ENCODE measurements around the gene KNG1.
A peak's percentile ranks its signal among the peaks of the same experiment; 100 is the strongest.
"Not testable (repeated sequence)": the region's sequence is repeated elsewhere in the genome, so short reads cannot be mapped to it uniquely, and the experiment has no call there.

KNG1 gene

DNA sequence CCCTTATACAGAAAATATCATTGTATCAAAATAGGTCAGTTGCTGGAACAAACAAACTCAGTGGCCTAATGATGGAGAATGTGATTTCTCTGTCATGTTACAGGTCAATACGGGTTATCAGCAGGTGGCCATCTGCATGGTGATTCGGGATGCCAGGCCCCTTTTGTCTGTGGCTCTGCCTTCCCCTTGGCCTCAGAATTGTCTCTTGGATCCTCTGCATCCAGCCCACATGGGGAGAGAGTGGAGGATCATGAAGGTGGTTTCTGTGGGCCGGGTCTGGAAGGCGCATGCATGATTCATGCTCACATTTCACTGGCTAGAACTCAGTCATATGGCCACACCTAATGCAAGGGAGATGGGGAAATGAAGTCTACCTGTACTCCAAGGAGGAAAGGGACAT is 6.5 kb upstream of the KNG1 start:
- DNase-seq, result not testable (repeated sequence)

DNA sequence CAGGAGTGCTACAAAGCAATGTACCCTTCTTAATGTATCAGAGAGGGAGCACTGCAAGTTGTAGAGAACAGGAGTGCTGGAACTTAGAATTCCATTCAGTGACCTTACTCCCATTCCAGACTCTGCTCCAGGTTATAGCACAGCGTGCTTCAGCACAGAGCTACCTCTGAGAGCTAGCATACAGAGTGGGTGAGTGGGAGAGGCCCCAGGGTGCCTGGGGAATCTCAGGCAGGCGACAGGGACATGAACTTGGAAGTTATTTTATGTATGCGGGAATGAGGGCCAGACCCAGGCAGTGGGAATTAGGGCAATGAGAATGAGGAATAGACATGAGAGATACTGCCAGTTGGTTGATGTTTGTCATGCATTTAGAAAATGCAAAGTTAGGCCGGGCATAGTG is 3.7 kb upstream of the KNG1 start:
- DNase-seq, result no peak

DNA sequence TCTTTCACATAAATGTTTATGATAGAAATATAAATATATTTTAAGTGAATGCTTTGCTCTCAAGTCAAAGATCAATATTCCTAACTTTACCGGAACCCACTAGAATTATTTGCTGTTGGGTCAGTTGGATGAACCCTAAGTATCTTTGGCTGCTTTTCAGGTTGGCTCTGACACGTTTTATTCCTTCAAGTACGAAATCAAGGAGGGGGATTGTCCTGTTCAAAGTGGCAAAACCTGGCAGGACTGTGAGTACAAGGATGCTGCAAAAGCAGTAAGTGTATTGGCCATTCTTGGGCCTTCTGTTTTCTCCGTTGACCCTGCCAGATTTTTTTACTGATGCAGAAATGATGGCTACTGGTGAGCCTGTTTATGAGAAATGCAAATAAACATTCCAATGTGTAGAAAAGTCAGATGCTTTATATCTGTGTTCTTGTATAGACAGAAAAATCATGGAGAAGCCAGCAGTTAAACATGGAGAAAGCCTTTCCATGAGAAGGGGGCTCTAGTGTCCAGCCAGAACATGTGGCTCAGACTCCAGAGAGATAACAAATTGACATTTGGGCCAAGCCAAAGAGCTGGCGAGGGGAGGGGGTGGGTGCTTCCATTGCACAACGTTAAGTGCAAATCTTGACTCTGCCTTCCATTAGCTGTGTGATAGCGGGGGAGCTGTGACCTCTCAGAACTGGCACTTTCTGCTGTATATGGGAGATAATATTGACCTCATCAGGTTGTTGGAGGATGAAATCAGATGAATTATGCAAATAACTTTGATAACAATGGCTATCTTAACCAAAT is 3.0 kb downstream of the KNG1 start:
- no peak for DNase-seq

DNA sequence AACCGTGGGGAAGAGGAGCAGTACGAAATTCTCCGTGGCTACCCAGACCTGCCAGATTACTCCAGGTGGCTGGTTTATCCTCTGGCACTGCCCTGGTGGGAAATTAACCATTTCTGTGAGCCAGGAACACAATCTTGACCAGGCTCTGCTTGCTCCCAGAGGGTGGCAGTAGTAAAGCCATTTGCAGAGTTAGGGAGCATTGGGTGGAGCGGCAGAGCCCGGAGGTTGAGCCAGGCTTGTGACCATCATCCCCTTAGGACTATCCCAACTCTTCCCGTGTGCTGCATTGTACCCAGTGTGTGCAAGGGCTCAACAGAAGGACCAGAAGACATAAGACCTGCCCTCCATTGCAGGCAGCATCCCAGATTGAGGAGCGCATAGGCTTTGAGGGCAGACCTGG is 5.3 kb downstream of the KNG1 start:
- peak; percentile 6 for DNase-seq

DNA sequence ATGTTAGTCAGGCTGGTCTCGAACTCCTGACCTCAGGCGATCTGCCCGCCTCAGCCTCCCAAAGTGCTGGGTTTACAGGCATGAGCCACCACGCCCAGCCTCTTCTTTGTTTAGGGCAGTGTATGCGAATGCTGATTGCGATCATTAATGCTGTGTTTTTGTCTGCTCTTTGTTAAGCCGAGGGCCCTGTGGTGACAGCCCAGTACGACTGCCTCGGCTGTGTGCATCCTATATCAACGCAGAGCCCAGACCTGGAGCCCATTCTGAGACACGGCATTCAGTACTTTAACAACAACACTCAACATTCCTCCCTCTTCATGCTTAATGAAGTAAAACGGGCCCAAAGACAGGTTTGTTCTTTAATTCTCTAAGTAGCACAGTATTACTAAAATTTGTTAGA is 7.8 kb downstream of the KNG1 start:
- DNase-seq, result no peak

DNA sequence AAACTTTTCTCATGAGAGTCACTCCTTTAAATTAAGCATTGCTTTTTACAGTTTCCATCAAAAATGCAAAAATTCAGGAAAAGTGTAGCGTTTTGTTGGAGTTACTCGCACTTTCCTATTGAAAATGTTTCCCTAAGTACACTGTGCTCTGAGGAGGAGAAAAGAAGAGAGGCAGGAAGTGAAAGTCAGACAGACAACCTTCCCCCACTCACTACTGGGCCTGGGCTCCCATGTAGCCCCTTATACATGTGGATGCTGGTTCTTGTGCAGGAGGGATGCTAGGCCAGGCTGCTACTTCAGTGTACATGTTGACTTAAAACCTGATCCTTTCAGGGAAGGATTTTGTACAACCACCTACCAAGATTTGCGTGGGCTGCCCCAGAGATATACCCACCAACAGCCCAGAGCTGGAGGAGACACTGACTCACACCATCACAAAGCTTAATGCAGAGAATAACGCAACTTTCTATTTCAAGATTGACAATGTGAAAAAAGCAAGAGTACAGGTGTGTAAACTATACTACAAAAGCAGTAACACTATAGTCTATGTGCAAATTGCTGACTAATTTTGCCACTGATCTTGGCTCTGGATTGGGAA is 15.1 kb downstream of the KNG1 start:
- DNase-seq, result no peak

DNA sequence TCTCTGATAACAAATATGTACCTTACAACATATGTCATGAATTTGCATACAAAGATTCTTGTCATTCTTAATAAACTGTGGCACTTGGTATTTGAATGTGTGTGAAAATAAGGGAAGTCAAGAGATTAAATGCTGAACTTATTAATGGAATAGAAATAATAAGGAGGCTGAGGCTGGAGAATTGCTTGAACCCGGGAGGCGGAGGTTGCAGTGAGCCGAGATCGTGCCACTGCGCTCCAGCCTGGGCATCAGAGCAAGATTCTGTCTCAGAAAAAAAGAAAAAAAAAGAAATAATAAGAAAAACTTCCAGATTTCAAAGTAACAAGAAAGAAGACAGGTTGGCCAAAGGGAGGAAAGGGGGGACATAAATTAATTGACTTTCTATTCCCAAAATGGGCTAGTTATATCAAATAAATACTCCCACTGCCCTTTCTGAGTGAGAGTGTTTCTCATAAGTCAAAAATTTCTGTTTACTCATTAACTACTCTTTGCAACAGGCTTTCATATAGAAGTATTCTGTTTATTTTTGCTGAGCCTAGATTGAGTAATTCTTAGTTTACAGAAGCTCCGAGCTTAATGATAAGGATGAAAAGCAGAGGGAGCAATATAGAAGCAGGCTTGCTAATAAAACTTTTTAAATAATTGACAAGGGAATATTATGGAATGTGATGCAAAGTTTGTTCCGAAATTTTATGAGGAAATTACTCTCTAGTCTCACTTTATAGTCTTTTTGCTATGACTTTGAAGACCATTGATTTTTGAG is 25.6 kb downstream of the KNG1 start:
- no peak for DNase-seq

DNA sequence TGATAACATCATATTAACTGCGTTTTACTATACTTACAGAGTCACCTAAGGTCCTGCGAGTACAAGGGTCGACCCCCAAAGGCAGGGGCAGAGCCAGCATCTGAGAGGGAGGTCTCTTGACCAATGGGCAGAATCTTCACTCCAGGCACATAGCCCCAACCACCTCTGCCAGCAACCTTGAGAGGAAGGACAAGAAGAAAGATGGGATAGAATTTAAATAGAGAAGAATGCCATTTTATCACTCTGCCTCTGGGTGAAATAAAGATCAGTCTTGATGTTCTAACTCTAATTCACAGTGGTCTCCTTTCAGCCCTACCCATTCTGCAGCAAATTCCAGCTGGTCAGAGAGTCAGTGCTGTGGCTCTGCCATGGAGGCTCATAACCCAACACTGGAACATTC is 26.5 kb downstream of the KNG1 start:
- no peak for DNase-seq

DNA sequence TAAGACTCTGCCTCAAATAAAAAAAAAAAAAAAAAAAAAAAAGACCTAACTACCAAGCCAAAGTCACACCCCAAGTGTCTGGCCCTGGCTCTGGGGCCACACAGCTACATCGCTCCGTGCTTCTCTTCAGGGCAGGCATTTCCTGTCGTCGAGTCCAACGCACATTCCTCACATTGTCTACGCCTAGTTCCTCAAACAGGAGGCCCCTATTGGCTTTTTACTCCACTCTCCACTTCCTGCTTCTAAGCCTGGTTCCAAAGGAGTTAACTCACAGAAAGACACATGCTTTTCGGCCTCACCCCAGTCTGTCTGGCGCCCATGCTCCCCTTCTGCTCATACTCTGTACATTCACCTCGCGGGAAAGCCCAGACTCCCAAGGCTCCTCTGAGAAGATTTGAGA is 28.8 kb downstream of the KNG1 start:
- peak; percentile 90 for DNase-seq

DNA sequence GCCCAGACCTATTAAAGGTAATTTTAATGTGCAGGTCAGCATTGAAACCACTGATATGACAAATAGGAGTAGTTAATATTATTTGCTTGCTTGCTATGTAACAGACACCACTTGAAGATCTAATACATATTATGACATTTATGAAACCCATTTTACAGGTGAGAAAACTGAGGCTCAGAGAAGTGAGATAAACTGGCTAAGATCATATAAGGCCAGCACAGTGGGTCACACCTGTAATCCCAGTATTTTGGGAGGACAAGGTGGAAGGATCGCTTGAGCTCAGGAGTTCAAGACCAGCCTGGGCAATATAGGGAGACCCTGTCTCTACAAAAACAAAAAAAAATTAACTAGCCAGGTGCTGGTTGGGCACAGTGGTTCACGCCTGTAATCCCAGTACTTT is 33.2 kb downstream of the KNG1 start:
- no peak for DNase-seq

DNA sequence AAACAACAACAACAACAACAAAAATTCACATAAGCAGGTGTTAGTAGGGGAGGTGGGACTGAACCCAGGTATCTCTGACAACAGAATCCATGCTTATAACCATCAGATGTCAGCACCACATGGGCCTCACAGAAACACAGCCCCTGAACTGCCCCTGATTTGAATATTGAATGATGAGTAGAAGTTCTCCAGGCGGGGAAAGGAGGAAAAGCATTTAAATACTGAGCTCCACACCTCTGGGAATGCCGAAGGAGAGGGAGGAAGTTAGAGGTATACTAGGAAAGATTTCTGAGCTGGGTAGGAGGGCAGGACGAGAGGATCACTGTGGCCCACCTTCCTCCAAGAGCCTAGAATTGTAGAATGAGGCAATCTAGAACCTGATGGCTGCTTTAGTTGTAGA is 34.3 kb downstream of the KNG1 start:
- DNase-seq, result no peak

DNA sequence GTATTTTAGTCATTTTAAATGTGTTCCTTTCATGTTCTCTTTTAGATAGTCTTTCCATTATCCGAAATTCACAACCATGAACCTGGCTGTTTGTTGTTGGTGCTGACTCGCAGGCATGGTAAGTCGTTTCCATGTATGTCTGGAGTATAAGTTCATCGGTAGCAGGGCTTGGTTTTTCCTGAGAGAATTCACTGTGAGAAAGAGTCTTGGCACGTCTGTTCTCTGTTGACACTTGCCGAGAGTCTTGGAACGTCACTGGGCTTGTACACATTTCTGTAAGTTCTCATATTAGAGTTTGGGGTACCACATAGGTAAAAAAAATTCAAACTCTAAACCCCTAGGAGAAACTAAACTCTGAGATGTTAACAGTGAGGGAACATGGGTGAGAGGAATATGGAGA is 36.8 kb downstream of the KNG1 start:
- DNase-seq, result no peak

DNA sequence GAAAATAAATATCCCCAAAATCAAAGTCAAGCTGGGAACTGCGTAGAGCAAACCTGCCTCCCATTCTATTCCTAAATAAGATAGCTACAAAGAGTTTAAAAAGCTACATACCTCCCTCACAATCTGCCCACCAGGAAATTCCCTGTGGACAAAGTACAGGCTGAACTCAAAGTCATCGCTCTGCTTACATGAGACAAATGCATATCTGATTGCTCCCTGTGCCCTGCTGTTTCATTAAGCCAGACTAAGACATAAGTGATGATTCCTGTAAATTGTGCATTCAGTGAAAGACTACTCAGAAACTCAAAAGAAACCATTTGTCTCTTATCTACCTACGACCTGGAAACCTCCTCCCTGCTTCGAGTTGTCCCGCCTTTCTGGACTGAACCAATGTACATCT is 37.7 kb downstream of the KNG1 start:
- no peak for DNase-seq

DNA sequence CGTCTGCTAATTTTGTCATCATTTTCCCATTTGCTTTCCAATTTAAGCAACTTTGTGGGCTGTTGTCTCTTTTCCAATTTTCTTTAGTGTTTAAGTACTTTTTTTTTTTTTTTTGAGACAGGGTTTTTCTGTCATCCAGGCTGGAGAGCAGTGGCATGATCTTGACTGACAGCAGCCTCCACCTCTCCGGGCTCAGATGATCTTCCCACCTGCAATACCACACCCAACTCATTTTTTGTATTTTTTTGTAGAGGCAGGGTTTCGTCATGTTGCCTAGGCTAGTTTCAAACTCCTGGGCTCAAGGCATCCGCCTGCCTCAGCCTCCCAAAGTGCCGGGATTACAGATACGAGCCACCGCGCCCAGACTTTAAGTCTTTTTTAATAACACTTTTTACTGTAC is 40.1 kb downstream of the KNG1 start:
- DNase-seq, result no peak

DNA sequence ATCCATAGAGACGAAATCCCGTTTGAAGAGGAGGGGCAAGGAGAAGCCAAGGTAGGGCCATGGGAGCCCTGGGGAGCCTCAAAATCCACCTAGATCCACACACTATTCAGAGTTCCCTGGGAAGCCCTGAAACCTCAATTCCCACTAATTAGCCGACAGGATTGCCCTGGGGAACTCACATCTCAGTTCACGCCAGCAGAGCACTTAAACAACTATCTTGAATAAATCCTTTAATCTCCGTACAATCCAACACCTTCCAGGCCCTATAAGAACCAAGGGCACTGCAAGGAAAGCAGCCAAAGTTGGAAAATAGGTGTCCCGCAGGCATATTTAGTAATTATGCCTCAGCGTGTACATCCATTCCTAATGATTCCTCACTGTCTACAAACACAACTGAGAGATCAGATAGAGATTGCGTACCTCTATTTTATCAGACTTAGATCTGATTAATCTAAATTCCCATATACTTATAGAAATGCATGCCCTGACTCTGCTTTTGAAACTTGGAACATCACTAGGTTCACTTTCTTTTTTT is 40.6 kb downstream of the KNG1 start:
- no peak for DNase-seq

DNA sequence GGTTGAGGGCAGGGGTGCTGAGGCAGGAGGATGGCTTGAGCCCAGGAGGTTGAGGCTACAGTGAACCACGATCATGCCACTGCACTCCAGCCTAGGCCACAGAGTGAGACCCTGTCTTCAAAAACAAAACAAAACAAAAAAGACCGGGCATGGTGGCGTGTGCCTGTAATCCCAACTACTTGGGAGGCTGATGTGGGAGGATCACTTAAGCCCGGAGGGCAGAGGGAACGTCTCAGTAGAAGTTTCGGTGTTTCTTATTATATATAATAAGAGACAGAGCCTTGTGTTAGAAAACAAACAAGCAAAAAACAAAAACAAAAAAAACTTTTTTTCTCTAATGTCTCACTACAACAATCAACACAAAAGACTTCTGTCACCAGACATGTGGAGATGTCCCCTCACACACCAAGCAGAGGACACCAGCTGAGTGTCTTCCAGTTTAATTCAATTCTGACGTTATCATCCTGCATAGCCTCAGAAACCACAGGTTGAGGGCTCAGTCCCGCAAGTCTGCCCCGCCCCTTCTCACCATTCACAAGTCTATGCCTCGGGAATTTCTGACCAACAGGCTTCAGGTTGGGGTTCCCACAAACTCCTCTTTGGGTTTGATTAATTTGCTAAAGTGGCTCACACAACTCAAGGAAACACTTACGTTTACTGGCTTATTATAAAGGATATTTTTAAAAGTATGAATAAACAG is 42.2 kb downstream of the KNG1 start:
- no peak for DNase-seq

DNA sequence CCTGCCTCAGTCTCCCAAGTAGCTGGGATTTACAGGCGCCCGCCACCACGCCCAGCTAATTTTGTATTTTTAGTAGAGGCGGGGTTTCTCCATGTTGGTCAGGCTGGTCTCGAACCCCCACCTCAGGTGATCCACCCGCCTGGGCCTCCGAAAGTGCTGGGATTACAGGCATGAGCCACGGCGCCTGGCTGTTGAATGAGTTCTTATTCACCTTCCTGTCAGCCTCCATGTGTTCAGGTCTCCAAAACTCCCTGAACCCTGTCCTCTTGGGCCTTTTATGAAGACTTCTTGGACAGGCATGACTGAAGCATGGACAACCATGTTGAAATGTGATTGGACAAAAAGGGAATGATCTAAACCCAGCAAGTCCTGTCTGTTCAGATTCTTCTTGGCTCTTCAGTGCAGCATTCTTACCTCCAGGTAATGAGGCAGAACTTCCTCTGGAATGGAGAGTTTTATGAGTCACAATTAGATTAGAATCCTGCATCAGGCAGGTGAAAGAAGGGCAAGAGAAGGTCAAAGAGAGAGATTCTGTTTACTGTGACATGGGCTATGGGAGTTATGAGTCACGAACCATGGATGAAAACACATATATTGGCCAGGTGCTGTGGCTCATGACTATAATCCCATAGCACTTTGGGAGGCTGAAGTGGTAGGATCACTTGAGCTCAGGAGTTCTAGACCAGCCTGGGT is 43.1 kb downstream of the KNG1 start:
- DNase-seq, result no peak

DNA sequence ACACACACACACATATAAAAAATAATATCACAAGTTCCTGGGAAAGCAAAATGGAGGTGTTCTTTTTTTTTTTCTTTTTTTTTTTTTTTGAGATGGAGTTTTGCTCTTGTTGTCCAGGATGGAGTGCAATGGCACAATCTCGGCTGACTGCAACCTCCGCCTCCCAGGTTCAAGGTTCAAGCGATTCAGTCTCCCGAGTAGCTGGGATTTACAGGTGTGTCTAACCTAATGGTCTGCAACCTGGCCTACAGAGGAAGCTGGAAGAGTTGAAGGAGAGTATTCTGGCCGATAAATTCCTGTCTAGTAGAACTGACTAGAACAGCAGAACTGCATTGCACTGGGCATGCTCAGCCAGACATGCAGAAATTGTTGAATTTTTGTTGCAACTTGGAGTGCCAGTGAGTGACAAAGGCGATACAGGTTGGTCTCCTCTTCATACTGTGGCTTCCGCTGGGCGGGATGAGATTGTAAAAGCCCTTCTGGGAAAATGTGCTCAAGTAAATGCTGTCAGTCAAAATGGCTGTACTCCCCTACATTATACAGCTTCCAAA is 43.8 kb downstream of the KNG1 start:
- no peak for DNase-seq

DNA sequence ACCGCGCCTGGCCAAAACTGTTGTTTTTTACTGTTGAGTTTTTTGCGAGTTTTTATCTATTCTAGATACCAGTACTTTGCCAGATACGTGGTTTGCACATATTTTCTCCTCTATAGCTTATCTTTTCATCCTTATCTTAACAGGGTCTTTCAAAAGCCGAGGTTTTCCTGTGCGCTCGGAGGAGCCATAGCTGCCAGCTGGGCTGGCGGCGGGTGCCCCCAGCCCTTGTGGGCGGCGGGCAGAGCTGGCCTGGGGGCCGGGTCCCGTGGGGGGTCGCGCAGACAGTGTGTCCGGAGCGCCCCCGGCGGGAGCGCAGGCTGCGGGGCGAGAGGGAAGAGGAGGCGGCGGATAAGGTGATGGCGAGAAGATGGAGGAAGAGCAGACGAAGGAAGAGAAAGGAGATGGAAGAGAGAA is 55.1 kb downstream of the KNG1 start:
- DNase-seq, result no peak

DNA sequence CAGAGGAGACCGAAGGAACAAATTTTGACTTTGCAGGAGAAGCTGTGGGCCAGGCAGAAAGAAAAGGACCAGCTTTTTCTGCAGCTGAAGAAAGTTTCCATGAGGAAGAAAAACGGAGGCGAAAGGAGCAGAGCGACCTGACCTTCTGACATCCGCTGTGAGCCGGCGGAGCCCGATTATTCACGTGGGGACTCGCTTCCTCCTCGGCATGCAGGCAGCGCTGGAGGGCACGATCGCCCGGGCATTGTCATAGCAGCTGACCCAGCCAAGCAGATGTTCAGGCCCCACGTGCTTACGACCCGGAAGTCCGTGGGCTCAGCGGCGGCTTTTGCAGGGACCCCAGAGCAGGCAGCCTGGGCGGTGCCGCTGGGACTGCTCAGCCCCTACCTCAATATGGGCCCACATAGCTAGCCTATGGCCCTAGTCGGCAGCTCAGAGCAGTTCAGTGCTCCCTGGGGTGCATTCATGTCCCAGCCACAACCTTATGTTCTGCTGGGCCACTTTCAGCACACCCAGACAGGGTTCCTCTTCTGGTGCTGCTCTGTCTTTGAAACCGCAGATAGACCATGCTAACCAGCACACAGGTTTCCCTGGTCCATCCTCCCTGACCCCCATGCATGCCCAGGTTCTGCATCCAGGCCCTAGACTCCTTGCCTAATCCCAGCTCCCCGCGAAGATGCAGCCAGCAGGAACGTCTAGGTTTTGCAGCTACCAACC is 55.7 kb downstream of the KNG1 start:
- DNase-seq, result peak; percentile 31

DNA sequence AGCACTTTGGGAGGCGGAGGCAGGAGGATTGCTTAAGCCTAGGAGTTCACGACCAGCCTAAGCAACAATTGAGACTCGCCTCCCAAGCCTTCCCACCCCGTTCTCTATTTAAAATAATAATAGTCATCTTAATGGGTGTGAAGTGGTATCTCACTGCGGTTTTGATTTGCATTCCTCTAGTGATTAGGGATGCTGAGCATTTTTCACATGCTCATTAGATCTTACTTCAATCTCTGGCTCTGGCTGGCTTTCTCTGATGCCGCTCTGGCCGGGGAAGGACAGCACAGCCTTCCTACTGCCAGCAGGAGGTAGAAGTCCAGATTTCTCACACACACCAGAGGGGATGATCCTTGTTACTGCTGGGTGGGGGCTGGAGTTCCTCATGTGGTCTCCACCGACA is 58.8 kb downstream of the KNG1 start:
- peak; percentile 28 for DNase-seq

Measured in fibroblast of skin of scalp (primary cell).